ENCODE results near the gene MBD3.

Gene MBD3

GRCh38 chr19:1618157-1619093 is 25.8 kb upstream of the MBD3 start:
- no peak for DNase-seq

GRCh38 chr19:1616875-1617274 is 24.2 kb upstream of the MBD3 start:
- no peak for DNase-seq

GRCh38 chr19:1616396-1616795 is 23.7 kb upstream of the MBD3 start:
- DNase-seq: no peak

GRCh38 chr19:1615156-1615765 is 22.6 kb upstream of the MBD3 start:
- no peak for DNase-seq

GRCh38 chr19:1613808-1614570 is 21.3 kb upstream of the MBD3 start:
- DNase-seq: no peak

- DNase-seq: no peak
These were observed 20.5 kb upstream of the MBD3 start for GRCh38 chr19:1613146-1613545.

GRCh38 chr19:1612114-1613086 is 19.7 kb upstream of the MBD3 start:
- no peak for DNase-seq

GRCh38 chr19:1611353-1611752 is 18.7 kb upstream of the MBD3 start:
- DNase-seq: no peak

GRCh38 chr19:1610579-1610978 is 17.9 kb upstream of the MBD3 start:
- no peak for DNase-seq

GRCh38 chr19:1609680-1610474 is 17.2 kb upstream of the MBD3 start:
- no peak for DNase-seq

GRCh38 chr19:1609103-1609396 is 16.4 kb upstream of the MBD3 start:
- no peak for DNase-seq

GRCh38 chr19:1608359-1609102 is 15.9 kb upstream of the MBD3 start:
- no peak for DNase-seq

- no peak for DNase-seq
These were observed 13.5 kb upstream of the MBD3 start for GRCh38 chr19:1606138-1606651.

- DNase-seq: peak; percentile 74
These were observed 12.8 kb upstream of the MBD3 start, which contains the start of gene UQCR11 for GRCh38 chr19:1605236-1606137. UQCR11 (minus strand) TSS chr19:1605462; CDS start chr19:1605409, 53 bp downstream.

- DNase-seq: no peak
These were observed 9.5 kb upstream of the MBD3 start for GRCh38 chr19:1602091-1602707.

GRCh38 chr19:1601613-1602064 is 9.0 kb upstream of the MBD3 start:
- no peak for DNase-seq

- DNase-seq: no peak
These were observed 6.8 kb upstream of the MBD3 start for GRCh38 chr19:1599460-1599846.

GRCh38 chr19:1598777-1599459 is 6.3 kb upstream of the MBD3 start:
- no peak for DNase-seq

GRCh38 chr19:1593501-1593772 is 772 bp upstream of the MBD3 start:
- no peak for DNase-seq
